HepG2 (cell line): ENCODE data around the gene DGCR8. TPM values are rescaled to one million over a fixed set of nuclear protein-coding genes. Genes with fewer than 3 reads are reported as not detected.

Experiments
- ATAC-seq: fragments of 200-7000 bp; cut with Tn5 transposase; 3 replicates; pipeline ENCODE4 v1.9.1; 2020; ENCODE audit warnings: mild to moderate bottlenecking, moderate library complexity
- BruUV-seq: library from RNA; stranded (reverse); fragments of 400-500 nt; replicated peaks from 2 replicates; lab custom pipeline; 2021; lab: Mats Ljungman, UMichigan
- CTCF ChIA-PET: fragments of 300-600 bp; formaldehyde crosslinking; extraction: SDS; loops from one replicate; lab custom pipeline; 2021; ENCODE audit warnings: low total read pairs, inconsistent platforms, low intra/inter-chr PET ratio; lab: Yijun Ruan, JAX
- POLR2A ChIA-PET: fragments of 350-600 bp; sonication (Branson Sonifier 250); formaldehyde crosslinking; loops from one replicate; lab custom pipeline; 2020; ENCODE audit warnings: antibody characterized with exemption, inconsistent platforms; lab: Yijun Ruan, JAX
- DNase-seq: peaks from one replicate; pipeline ENCODE4 v3.0.0-alpha.2; 2015; ENCODE audit warnings: low spot score
- FAIRE-seq: peaks from 3 replicates; lab custom pipeline; 2011; peaks lifted over from hg19 to GRCh38; lab: Jason Lieb, UNC
- H2AFZ ChIP-seq: one replicate; pipeline ENCODE4 v1.6.1; 2011; ENCODE audit warnings: low read length, inconsistent platforms
- H3K27ac ChIP-seq: fragments of 300-600 bp; 3 replicates; pipeline ENCODE4 v1.8.0; 2011; ENCODE audit warnings: mixed run types, mild to moderate bottlenecking, mixed read lengths, low read length, inconsistent platforms; ENCODE audit not compliant: insufficient read depth; ENCODE audit errors: extremely low read length
- H3K27me3 ChIP-seq, 2 experiments: fragments of 200-600 bp in 1 of 2; 2 replicates in 1 of 2; 3 replicates in 1 of 2; pipeline versions ENCODE4 v1.6.0 to v1.8.0; 2011; ENCODE audit warnings: low read length in 2 of 2, mild to moderate bottlenecking in 2 of 2, moderate library complexity in 2 of 2, inconsistent platforms in 1 of 2; ENCODE audit not compliant: insufficient read depth in 2 of 2, control insufficient read depth in 1 of 2
- H3K36me3 ChIP-seq, 2 experiments: fragments of 200-600 bp in 1 of 2; replicated peaks in 1 of 2; 2 replicates in 1 of 2; 3 replicates in 1 of 2; pipeline versions ENCODE4 v1.5.1 to v1.8.0; 2011; ENCODE audit warnings: low read length in 2 of 2, inconsistent platforms in 1 of 2; ENCODE audit not compliant: insufficient read depth in 2 of 2, control insufficient read depth in 1 of 2
- H3K4me1 ChIP-seq: 2 replicates; pipeline ENCODE4 v1.5.1; 2012; ENCODE audit warnings: low read length, inconsistent platforms; ENCODE audit not compliant: insufficient read depth
- H3K4me2 ChIP-seq: 2 replicates; pipeline ENCODE4 v1.6.0; 2011; ENCODE audit warnings: low read depth, low read length, inconsistent platforms
- H3K4me3 ChIP-seq, 3 experiments: fragments of 200-600 bp in 1 of 3; sonication (generic), shearing (Covaris generic) in 1 of 3; replicated peaks in 1 of 3; 2 replicates each; pipeline ENCODE4 v1.5.1; 2011 to 2016; ENCODE audit warnings: low read length in 3 of 3, inconsistent platforms in 2 of 3, low read depth in 2 of 3, mild to moderate bottlenecking in 2 of 3, control low read depth in 1 of 3, mixed read lengths in 1 of 3; ENCODE audit not compliant: insufficient read depth in 1 of 3
- H3K79me2 ChIP-seq: one replicate; pipeline ENCODE4 v1.6.1; 2011; ENCODE audit warnings: low read length, inconsistent platforms; ENCODE audit not compliant: insufficient read depth
- H3K9ac ChIP-seq: 2 replicates; pipeline ENCODE4 v1.6.0; 2011; ENCODE audit warnings: mild to moderate bottlenecking, low read depth, low read length, inconsistent platforms; ENCODE audit not compliant: insufficient read depth
- H3K9me3 ChIP-seq: 2 replicates; pipeline ENCODE4 v1.5.1; 2012; ENCODE audit warnings: mild to moderate bottlenecking, low read length
- H4K20me1 ChIP-seq: 2 replicates; pipeline ENCODE4 v1.6.0; 2011; ENCODE audit warnings: inconsistent platforms, mild to moderate bottlenecking, low read length, moderate library complexity; ENCODE audit not compliant: insufficient read depth
- DBP ChIP-seq: sonication (generic); formaldehyde crosslinking; IDR thresholded peaks from 2 replicates; pipeline ENCODE4 v1.4.0; 2020; ENCODE audit warnings: missing genetic modification reagents; ENCODE audit errors: not compliant biosample characterization
- HOXD1 ChIP-seq: sonication (generic); formaldehyde crosslinking; IDR thresholded peaks from 2 replicates; pipeline ENCODE4 v1.5.0; 2020; ENCODE audit warnings: missing genetic modification reagents
- PHB2 ChIP-seq: fragments of 450-650 bp; IDR thresholded peaks from 2 replicates; pipeline ENCODE4 v1.6.1; 2018; ENCODE audit not compliant: partially characterized antibody
- SUZ12 ChIP-seq: fragments of 150-350 bp; IDR thresholded peaks from 2 replicates; pipeline ENCODE4 v1.6.1; 2014; ENCODE audit warnings: low read depth, low read length
- TCF7L2 ChIP-seq: IDR thresholded peaks from 2 replicates; pipeline ENCODE4 v1.6.1; 2011; ENCODE audit warnings: mild to moderate bottlenecking, low read depth, low read length, moderate library complexity
- ZBTB43 ChIP-seq: sonication (generic); formaldehyde crosslinking; conservative IDR thresholded peaks from 2 replicates; pipeline ENCODE4 v1.4.0; 2020; ENCODE audit warnings: missing genetic modification reagents
- ZNF230 ChIP-seq: sonication (generic); formaldehyde crosslinking; IDR thresholded peaks from 2 replicates; pipeline ENCODE4 v1.4.0; 2020; ENCODE audit warnings: mild to moderate bottlenecking, missing genetic modification reagents
- ZNF510 ChIP-seq: sonication (generic); formaldehyde crosslinking; IDR thresholded peaks from 2 replicates; pipeline ENCODE4 v1.4.0; 2020; ENCODE audit warnings: low read depth, mild to moderate bottlenecking, missing genetic modification reagents
- WGBS: methylation state at CpG from one replicate; pipeline ENCODE4 v1.1.6; 2017; ENCODE audit warnings: low lambda C conversion rate; 5-methylcytosine and 5-hydroxymethylcytosine counted together
- in situ Hi-C: cut with HindIII; loops from 2 replicates; pipeline ENCODE4 v1.10.0; 2017; ENCODE audit warnings: low pct_unique_long_range_greater_than_20kb; ENCODE audit not compliant: extremely low pct_ligation_motif_present
- intact Hi-C: fragments of 100-400 bp; cut with micrococcal nuclease; formaldehyde crosslinking; loops from one replicate; pipeline ENCODE4 v1.10.0; 2022; ENCODE audit not compliant: unreplicated experiment
- polyA plus RNA-seq, 8 experiments: library from polyadenylated mRNA; depleted of rRNA in 3 of 8; stranded (reverse) in 7 of 8; unstranded in 1 of 8; fragments of >200 nt; fragmentation: Illumina TruSeq in 4 of 8; extraction: Trizol in 4 of 8; gene quantifications; 2 replicates each; pipeline versions ENCODE4 v1.2.1 to v1.2.3, GENCODE V29; 2011 to 2016; ENCODE audit warnings: low read depth in 4 of 8, missing spikeins in 1 of 8, mixed read lengths in 1 of 8; ENCODE audit not compliant: insufficient read depth in 1 of 8
- total RNA-seq, 5 experiments: library from RNA; depleted of rRNA; stranded (reverse); fragments of >200 nt; fragmentation: Illumina TruSeq; extraction: Trizol; gene quantifications; 2 replicates each; pipeline ENCODE4 v1.2.3, GENCODE V29; 2016; ENCODE audit warnings: low read depth in 1 of 5

DGCR8 gene
- total and polyA plus RNA-seq, 2 of the 13 experiments (the other 11 are each of a cell fraction or from before 2014, with no cell fraction given): 10.2 to 23.2 TPM

DNA sequence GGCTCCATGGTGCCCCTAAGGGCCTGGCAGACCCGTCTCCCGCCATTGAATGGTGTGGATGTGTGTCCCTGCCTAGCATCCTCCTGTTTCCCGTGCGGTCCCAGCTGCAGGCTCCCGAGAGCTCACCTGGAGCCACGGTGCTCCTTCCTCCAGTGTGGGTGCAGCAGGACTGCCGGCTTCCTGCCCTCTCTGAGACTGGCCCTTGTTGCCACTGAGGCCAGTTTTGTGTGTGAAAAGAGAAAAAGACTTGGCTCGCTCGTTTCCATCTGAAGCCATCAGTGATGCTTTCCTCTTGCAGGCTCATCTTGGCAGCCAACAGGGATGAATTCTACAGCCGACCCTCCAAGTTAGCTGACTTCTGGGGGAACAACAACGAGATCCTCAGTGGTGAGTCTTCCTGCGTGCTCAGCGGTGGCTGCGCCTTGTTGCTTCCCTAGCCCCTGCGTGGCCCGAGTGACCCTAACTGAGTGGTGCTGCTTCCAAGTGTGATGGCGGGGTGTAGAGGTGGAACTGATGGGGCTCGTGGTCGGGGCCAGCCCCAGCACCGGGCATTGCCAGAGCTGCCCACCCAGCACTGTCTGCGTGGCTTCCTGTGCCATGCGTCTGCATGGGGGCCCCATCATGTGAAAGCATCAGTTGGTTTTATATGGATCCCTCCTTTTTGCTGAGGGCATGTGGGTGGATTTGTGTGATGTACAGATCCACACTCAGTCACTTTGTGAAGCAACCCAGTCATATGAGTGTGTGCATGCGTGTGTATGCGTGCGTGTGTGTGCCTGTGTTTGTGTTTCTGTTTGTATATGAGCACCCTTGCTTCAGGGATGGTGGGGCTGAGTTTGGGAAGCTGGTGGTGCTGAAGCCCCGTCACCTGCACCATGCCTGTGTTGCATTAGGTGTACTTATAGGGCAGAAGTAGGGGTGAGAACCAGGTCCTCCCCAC lies 36.7 kb upstream of the DGCR8 start:
- WGBS: 95% methylated on average over 16 of the region's 26 CpGs
- Histone ChIP-seq H3K9me3 (no peaks in the 10 kb centered on the region), H2AFZ (no peak overlapping the region), H3K36me3 (peaks cover 0 to 20% of the 10 kb centered on the region in 2 experiments; a peak in 3 of 5 replicates), H3K4me3 (no peak overlapping the region), H3K27ac (no peak overlapping the region), H4K20me1 (no peaks in the 10 kb centered on the region), H3K79me2 (no peaks in the 10 kb centered on the region), H3K4me2 (no peak overlapping the region), H3K9ac (no peak overlapping the region), H3K4me1 (no peaks in the 10 kb centered on the region), H3K27me3 (no peaks in the 10 kb centered on the region)
- FAIRE-seq: no peak
- POLR2A ChIA-PET: no interaction called here
- in situ Hi-C loops: no loop called here
- DNase-seq: no peak
- BruUV-seq: no TSS peak
- no peak for ATAC-seq
- intact Hi-C loops: no loop called here
- CTCF ChIA-PET: no interaction called here
- no peak for TF ChIP-seq DBP (CRISPR knock-in tag)
- no peak for TF ChIP-seq ZNF510 (CRISPR knock-in tag)
- TF ChIP-seq TCF7L2: no peak
- no peak for TF ChIP-seq ZNF230 (CRISPR knock-in tag)
- TF ChIP-seq ZBTB43 (CRISPR knock-in tag): no peak
- TF ChIP-seq PHB2: no peak
- no peak for TF ChIP-seq HOXD1 (CRISPR knock-in tag)
- no peak for TF ChIP-seq SUZ12
